Smooth muscle cell (in vitro differentiated cells): ENCODE results near the gene SH3TC2. TPM values are rescaled to one million over a fixed set of nuclear protein-coding genes. Genes with fewer than 3 reads are reported as not detected.

Experiments used
- DNase-seq: peaks from one replicate; lab custom pipeline; 2025; ENCODE audit not compliant: unreplicated experiment; lab: John Stamatoyannopoulos, UW
- H2AFZ ChIP-seq: fragments of 200-600 bp; sonication (generic); 2 replicates; pipeline ENCODE4 v1.6.0; 2016; ENCODE audit warnings: antibody characterized with exemption, low read depth, mild to moderate bottlenecking
- H3F3A ChIP-seq: fragments of 200-600 bp; sonication (generic); 2 replicates; pipeline ENCODE4 v1.6.0; 2017; ENCODE audit warnings: antibody characterized with exemption, low read depth
- H3K27ac ChIP-seq: fragments of 200-600 bp; sonication (generic); 2 replicates; pipeline ENCODE4 v1.5.1; 2016; ENCODE audit warnings: low read depth, mild to moderate bottlenecking
- H3K27me3 ChIP-seq: fragments of 200-600 bp; sonication (generic); 2 replicates; pipeline ENCODE4 v1.6.1; 2016; ENCODE audit warnings: low read depth, mild to moderate bottlenecking
- H3K36me3 ChIP-seq: fragments of 200-600 bp; sonication (generic); 2 replicates; pipeline ENCODE4 v1.5.1; 2016; ENCODE audit warnings: low read depth
- H3K4me1 ChIP-seq: fragments of 200-600 bp; sonication (generic); 2 replicates; pipeline ENCODE4 v1.5.1; 2016; ENCODE audit warnings: low read depth
- H3K4me2 ChIP-seq: fragments of 200-600 bp; sonication (generic); 2 replicates; pipeline ENCODE4 v1.6.0; 2016; ENCODE audit warnings: mild to moderate bottlenecking
- H3K4me3 ChIP-seq: fragments of 200-600 bp; sonication (generic); 2 replicates; pipeline ENCODE4 v1.5.1; 2016; ENCODE audit warnings: mild to moderate bottlenecking
- H3K79me2 ChIP-seq: fragments of 200-600 bp; sonication (generic); 2 replicates; pipeline ENCODE4 v1.6.0; 2016; ENCODE audit warnings: low read depth, mild to moderate bottlenecking
- H3K9ac ChIP-seq: fragments of 200-600 bp; sonication (generic); 2 replicates; pipeline ENCODE4 v1.6.0; 2016; ENCODE audit warnings: low read depth
- H3K9me3 ChIP-seq: fragments of 200-600 bp; sonication (generic); replicated peaks from 2 replicates; pipeline ENCODE4 v1.5.1; 2016; ENCODE audit warnings: low read depth
- H4K20me1 ChIP-seq: fragments of 200-600 bp; sonication (generic); 2 replicates; pipeline ENCODE4 v1.6.0; 2016; ENCODE audit warnings: low read depth
- WGBS: methylation state at CpG from one replicate; pipeline ENCODE4 v1.1.7; 2016; ENCODE audit warnings: low lambda C conversion rate; 5-methylcytosine and 5-hydroxymethylcytosine counted together
- polyA plus RNA-seq: library from polyadenylated mRNA; unstranded; fragments of >200 nt; fragmentation: Nextera tagmentation; extraction: Ambion mirVana; gene quantifications from 2 replicates; pipeline ENCODE4 v1.2.1, GENCODE V29; 2016
- total RNA-seq: library from RNA; depleted of rRNA; stranded (reverse); fragments of >200 nt; gene quantifications from 2 replicates; pipeline ENCODE4 v1.2.3, GENCODE V29; 2014
- TF ChIP-seq, protein P1 (sequence below): fragments of 200-600 bp; sonication (generic); IDR thresholded peaks from 2 replicates; pipeline ENCODE4 v1.5.1; 2017; ENCODE audit warnings: borderline replicate concordance, mild to moderate bottlenecking, antibody characterized with exemption; ENCODE audit not compliant: insufficient read depth, poor library complexity, severe bottlenecking

Gene SH3TC2
- total and polyA plus RNA-seq, 2 experiments from 2014 or later: 0.31 to 0.46 TPM

DNA sequence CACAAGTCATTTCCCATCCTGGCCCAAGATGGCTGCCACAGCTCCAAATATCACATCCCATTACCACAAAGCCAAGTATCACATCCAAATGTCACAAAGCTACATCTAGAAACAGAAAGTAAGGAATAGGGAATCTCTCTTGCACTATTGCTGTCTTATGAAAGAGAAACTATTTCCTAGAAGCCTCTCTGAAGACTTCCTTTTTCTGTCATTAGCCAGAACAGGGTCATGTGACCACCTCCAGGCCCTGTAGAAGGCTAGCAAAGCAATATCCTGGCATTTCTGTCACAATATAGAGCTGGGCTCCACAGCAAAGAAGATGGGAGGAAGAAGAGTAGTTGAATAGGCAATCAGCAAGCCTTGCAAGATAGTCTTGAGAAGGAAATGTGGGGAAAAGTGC is 99.2 kb downstream of the SH3TC2 start:
- no peak for DNase-seq

DNA sequence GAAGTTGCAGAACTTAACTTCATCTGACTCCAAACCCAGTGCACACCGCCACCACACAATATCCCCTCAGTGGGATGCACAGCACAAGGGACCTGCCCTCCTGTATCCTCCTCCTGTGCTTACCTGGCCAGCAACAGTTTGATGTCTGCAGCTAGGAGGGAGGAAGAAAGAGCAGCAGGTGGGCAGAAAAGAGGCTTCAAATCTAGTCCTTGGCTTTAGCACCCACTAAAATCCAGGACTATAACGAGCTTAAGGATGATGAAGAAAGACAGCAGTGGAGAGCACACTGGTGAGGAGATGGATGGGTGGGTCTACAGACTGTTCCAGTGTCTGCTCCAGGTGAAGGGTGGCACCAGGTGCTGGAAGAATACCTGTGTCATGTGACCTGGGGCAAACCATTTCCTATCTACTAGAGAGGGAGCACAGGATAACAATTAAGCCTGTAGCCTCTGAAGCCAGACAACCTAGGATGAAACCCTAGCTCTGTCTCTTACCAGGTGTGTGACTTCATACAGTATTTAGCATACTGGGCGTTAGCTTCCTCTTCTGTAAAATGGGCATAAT is 100.0 kb downstream of the SH3TC2 start:
- H3K4me3 ChIP-seq: no peak overlapping the region
- H4K20me1 ChIP-seq: no peaks in the 10 kb centered on the region
- TF ChIP-seq, protein P1, sequence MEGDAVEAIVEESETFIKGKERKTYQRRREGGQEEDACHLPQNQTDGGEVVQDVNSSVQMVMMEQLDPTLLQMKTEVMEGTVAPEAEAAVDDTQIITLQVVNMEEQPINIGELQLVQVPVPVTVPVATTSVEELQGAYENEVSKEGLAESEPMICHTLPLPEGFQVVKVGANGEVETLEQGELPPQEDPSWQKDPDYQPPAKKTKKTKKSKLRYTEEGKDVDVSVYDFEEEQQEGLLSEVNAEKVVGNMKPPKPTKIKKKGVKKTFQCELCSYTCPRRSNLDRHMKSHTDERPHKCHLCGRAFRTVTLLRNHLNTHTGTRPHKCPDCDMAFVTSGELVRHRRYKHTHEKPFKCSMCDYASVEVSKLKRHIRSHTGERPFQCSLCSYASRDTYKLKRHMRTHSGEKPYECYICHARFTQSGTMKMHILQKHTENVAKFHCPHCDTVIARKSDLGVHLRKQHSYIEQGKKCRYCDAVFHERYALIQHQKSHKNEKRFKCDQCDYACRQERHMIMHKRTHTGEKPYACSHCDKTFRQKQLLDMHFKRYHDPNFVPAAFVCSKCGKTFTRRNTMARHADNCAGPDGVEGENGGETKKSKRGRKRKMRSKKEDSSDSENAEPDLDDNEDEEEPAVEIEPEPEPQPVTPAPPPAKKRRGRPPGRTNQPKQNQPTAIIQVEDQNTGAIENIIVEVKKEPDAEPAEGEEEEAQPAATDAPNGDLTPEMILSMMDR: no peak
- no peaks in the 10 kb centered on the region for H3K79me2 ChIP-seq
- H2AFZ ChIP-seq: no peak overlapping the region
- no peak overlapping the region for H3K9ac ChIP-seq
- no peaks in the 10 kb centered on the region for H3K4me1 ChIP-seq
- no peak overlapping the region for H3K27ac ChIP-seq
- WGBS: 89% methylated on average over 3 of the region's 3 CpGs
- no peaks in the 10 kb centered on the region for H3F3A ChIP-seq
- no peaks in the 10 kb centered on the region for H3K9me3 ChIP-seq
- H3K4me2 ChIP-seq: no peak overlapping the region
- peaks cover 10% of the 10 kb centered on the region for H3K27me3 ChIP-seq
- H3K36me3 ChIP-seq: no peaks in the 10 kb centered on the region
- DNase-seq: no peak

More for the DNA sequence above, 99.2 kb downstream of the SH3TC2 start:
- Histone ChIP-seq H3K27ac (no peak overlapping the region), H3F3A (no peaks in the 10 kb centered on the region), H3K9me3 (no peaks in the 10 kb centered on the region), H3K36me3 (no peaks in the 10 kb centered on the region), H3K79me2 (no peaks in the 10 kb centered on the region), H3K4me1 (no peaks in the 10 kb centered on the region), H4K20me1 (no peaks in the 10 kb centered on the region), H2AFZ (no peak overlapping the region), H3K9ac (no peak overlapping the region), H3K4me3 (no peak overlapping the region), H3K4me2 (no peak overlapping the region), H3K27me3 (peaks cover 10% of the 10 kb centered on the region)
- TF ChIP-seq, protein P1: no peak

DNA sequence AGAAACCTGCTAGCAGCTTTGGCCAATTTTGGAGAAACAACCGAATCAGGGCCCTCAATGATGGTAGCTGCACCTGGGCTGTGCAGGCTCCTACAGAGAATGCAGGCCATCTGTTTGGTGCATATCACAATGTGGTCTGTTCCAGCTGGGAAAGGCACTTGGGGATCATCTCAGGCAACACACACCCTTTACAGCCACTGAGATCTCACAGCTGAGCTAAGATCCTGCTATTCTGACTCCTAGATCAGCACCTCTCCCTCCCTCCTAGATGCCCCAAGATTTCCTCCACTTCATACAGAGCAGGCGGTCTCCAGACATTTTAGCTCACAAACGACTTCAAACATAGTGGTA is 100.7 kb downstream of the SH3TC2 start:
- 91% methylated on average over 3 of the region's 3 CpGs for WGBS
- Histone ChIP-seq H3K36me3 (no peaks in the 10 kb centered on the region), H3K27me3 (peaks cover 10% of the 10 kb centered on the region), H3F3A (no peaks in the 10 kb centered on the region), H3K9ac (no peak overlapping the region), H3K79me2 (no peaks in the 10 kb centered on the region), H3K4me3 (no peak overlapping the region), H3K27ac (no peak overlapping the region), H3K9me3 (no peaks in the 10 kb centered on the region), H3K4me2 (no peak overlapping the region), H2AFZ (no peak overlapping the region), H4K20me1 (no peaks in the 10 kb centered on the region), H3K4me1 (no peaks in the 10 kb centered on the region)
- TF ChIP-seq, protein P1: no peak
- no peak for DNase-seq
